Liver (tissue), 3 donors: ENCODE data around the gene WWOX.

Experiments
- ATF3 ChIP-seq: IDR thresholded peaks from 2 replicates; pipeline ENCODE4 v1.6.1; 2016; ENCODE audit warnings: antibody characterized with exemption
- CTCF ChIP-seq: fragments of 150-350 bp; IDR thresholded peaks from 2 replicates; pipeline ENCODE4 v1.5.1; 2017; ENCODE audit warnings: improper control_type of control experiment, low read depth, low read length; ENCODE audit not compliant: missing input control
- GABPA ChIP-seq, 2 donors: IDR thresholded peaks in 1 of 2; conservative IDR thresholded peaks in 1 of 2; 2 replicates each; pipeline ENCODE4 v1.6.1; 2016; ENCODE audit warnings: antibody characterized with exemption in 2 of 2, mild to moderate bottlenecking in 1 of 2, moderate library complexity in 1 of 2
- YY1 ChIP-seq: IDR thresholded peaks from 2 replicates; pipeline ENCODE4 v1.6.1; 2016; ENCODE audit warnings: antibody characterized with exemption, mild to moderate bottlenecking
- donor health status: healthy.
- donor health status: healthy.

- TF ChIP-seq CTCF (no peak), ATF3 (no peak), GABPA (IDR thresholded peaks at IDR 0.05 in 1 of 2, conservative IDR thresholded peaks at IDR 0.05 in 1 of 2) (no peak), YY1 (no peak)
These were observed 71.1 kb downstream of the WWOX start for GRCh38 chr16:78170494-78170933.
